Measurements from ENCODE around the gene GNA15. TPM values are rescaled to one million over a fixed set of nuclear protein-coding genes. Genes with fewer than 3 reads are reported as not detected.
"Not testable (repeated sequence)": the region's sequence is repeated elsewhere in the genome, so short reads cannot be mapped to it uniquely, and the experiment has no call there.

Gene GNA15
- total RNA-seq, 2 experiments from 2014 or later = 22.8 to 23.6 TPM

GRCh38 chr19:3149526-3150505 is 14.0 kb downstream of the GNA15 start:
- Mint-ChIP-seq H3K4me3 (no peak overlapping the region), H3K27me3 (no peaks in the 10 kb centered on the region), H3K36me3 (ENCODE audit: low read depth) (peaks cover 27% of the 10 kb centered on the region), H3K27ac (no peak overlapping the region), H3K4me1 (peaks cover 13% of the 10 kb centered on the region), H3K9me3 (no peaks in the 10 kb centered on the region)
- CTCF ChIA-PET = no interaction called here
- no peak for DNase-seq
- POLR2A ChIA-PET = no interaction called here

- POLR2A ChIA-PET = interaction anchor here (0.6 kb wide), 1 partner anchor 1309 kb away, joined by 3 read pairs; no protein-coding TSS in a partner anchor
- DNase-seq = no peak
- Mint-ChIP-seq H3K4me3 (no peak overlapping the region), H3K36me3 (ENCODE audit: low read depth) (peaks cover 37% of the 10 kb centered on the region), H3K9me3 (peaks cover under 1% of the 10 kb centered on the region), H3K27ac (no peak overlapping the region), H3K27me3 (no peaks in the 10 kb centered on the region), H3K4me1 (peaks cover 10% of the 10 kb centered on the region)
- CTCF ChIA-PET = interaction anchor here (1.0 to 2.1 kb wide), 5 partner anchors 8 to 19 kb away, joined by 3 to 4 read pairs (median 3); no protein-coding TSS in a partner anchor
These were observed 15.0 kb downstream of the GNA15 start for GRCh38 chr19:3150739-3151329.

DNA sequence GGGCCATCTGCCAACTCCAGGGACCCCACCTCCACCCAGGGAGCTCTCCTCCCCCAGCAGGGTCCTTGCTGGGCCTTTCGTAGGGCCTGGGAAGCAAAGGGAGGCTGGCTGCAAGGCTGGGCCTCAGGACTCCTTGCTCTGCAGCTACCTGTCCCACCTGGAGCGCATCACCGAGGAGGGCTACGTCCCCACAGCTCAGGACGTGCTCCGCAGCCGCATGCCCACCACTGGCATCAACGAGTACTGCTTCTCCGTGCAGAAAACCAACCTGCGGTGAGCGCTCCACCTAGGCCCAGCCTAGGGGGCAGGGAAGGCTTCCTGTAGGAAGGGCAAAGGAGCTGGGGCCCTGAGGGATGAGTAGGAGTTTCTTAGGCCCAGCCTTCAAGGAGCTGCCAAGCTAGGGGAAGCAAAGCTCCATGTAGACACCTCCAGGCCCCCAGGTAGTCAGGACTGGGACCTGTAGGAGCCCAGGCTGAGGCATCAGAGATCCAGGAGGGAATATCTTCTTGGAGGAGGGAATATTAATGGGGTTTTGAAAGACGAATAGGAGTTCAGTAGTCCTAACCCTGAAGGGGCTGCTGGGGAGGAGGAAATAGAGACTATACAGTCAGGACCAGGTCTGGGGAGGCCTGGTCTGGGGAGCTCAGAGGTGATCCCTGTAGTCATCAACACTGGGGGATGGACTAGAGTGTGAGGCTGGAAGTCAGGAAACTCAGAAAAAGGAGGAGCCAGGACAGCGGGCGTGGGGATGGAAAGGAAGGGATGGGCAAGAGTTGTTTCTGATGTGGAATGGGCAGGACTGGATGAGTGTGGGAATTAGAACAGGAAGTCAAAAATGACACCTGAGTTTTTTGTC is 16.0 kb downstream of the GNA15 start:
- DNase-seq = no peak
- H3K27me3 Mint-ChIP-seq = no peaks in the 10 kb centered on the region
- H3K27ac Mint-ChIP-seq = no peak overlapping the region
- peaks cover 42% of the 10 kb centered on the region for H3K36me3 Mint-ChIP-seq (ENCODE audit: low read depth)
- ChIA-PET POLR2A (interaction anchor here (0.6 to 0.7 kb wide), 2 partner anchors 22 to 1308 kb away, joined by 3 read pairs; no protein-coding TSS in a partner anchor), CTCF (interaction anchor here (0.5 to 2.1 kb wide), 9 partner anchors 9 to 1192 kb away, joined by 3 to 5 read pairs (median 3); partner anchors contain the start of gene MPND)
- H3K9me3 Mint-ChIP-seq = peaks cover 4% of the 10 kb centered on the region
- no peak overlapping the region for H3K4me3 Mint-ChIP-seq
- peaks cover 2% of the 10 kb centered on the region for H3K4me1 Mint-ChIP-seq

DNA sequence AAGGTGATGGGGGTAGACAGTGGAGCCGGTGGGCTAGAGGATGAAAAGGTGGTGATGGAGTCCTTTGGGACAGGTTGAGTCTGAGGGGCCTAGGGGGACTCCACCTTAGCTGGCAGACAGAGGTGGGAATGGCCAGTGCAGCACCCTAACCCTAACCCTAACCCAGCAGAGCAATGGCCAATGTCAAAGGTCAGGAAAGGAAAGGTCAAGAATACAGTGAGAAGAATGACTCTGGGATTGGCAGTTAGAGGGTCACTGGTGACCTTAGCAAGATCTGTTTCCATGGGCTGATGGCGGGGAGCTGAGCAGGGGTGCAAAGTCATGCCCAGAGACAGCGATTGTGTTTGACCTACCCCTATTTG is 16.6 kb downstream of the GNA15 start:
- Mint-ChIP-seq H3K27me3 (no peaks in the 10 kb centered on the region), H3K36me3 (ENCODE audit: low read depth) (peaks cover 44% of the 10 kb centered on the region), H3K4me3 (no peak overlapping the region), H3K4me1 (peaks cover 3% of the 10 kb centered on the region), H3K9me3 (peaks cover 4% of the 10 kb centered on the region), H3K27ac (no peak overlapping the region)
- CTCF ChIA-PET = interaction anchor here (1.0 to 2.1 kb wide), 4 partner anchors 8 to 14 kb away, joined by 3 to 5 read pairs (median 4); no protein-coding TSS in a partner anchor
- DNase-seq = no peak
- POLR2A ChIA-PET = no interaction called here

DNA sequence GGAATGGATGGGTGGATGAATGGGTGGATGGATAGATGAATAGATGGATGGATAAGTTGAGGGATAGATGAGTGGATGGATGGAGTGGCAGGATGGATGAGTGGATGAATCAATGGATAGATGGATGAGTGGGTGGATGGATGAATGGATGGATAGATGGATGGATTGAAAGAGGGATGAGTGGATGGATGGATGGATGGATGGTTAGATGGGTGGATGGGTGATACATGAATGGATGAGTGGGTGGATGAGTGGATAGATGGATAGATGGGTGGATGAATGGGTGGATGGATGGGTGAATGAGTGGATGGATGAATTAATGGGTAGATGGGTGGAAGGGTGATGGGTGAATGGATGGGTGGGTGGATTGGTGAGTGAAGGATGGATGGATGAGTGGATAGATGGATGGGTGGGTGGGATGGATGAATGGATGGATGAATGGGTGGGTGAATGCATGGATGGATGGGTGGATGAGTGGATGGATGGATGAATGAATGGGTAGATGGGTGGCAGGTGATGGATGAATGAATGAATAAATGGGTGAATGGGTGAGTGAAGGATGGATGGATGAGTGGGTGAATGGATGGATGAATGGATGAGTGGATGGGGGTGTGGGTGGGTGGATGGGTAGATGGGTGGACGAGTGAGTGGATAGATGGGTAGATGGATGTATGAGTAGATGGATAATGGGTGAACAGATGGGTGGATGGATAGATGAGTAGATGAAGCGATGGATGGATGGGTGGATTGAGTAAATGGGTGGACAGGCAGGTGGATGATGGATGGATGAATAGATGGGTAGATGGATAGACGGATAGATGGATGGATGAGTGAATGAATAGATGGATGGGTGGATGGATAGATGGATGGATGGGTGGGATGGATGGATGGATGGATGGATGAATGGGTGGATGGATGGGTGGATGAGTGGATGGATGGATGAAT is 17.7 kb downstream of the GNA15 start:
- ChIA-PET POLR2A (no interaction called here), CTCF (interaction anchor here (1.0 to 2.1 kb wide), 2 partner anchors 8 to 9 kb away, joined by 4 to 5 read pairs; no protein-coding TSS in a partner anchor)
- no peak for DNase-seq

GRCh38 chr19:3154447-3154846 is 18.6 kb downstream of the GNA15 start:
- H3K27me3 Mint-ChIP-seq, H3K4me3 Mint-ChIP-seq, DNase-seq, H3K27ac Mint-ChIP-seq, H3K9me3 Mint-ChIP-seq, POLR2A ChIA-PET, CTCF ChIA-PET: not testable (repeated sequence)
- Mint-ChIP-seq H3K4me1 (peaks cover 10% of the 10 kb centered on the region), H3K36me3 (ENCODE audit: low read depth) (peaks cover 45% of the 10 kb centered on the region)

More for the DNA sequence above, 17.7 kb downstream of the GNA15 start:
- Mint-ChIP-seq H3K27ac (no peak overlapping the region), H3K27me3 (no peaks in the 10 kb centered on the region), H3K36me3 (ENCODE audit: low read depth) (peaks cover 49% of the 10 kb centered on the region), H3K4me3 (no peak overlapping the region), H3K9me3 (peaks cover 4% of the 10 kb centered on the region), H3K4me1 (peaks cover 8% of the 10 kb centered on the region)

GRCh38 chr19:3154957-3155736 is 19.3 kb downstream of the GNA15 start:
- Mint-ChIP-seq H3K27me3 (no peaks in the 10 kb centered on the region), H3K4me3 (no peak overlapping the region), H3K36me3 (ENCODE audit: low read depth) (peaks cover 47% of the 10 kb centered on the region), H3K4me1 (peaks cover 15% of the 10 kb centered on the region), H3K27ac (no peak overlapping the region), H3K9me3 (peaks cover 5% of the 10 kb centered on the region)
- DNase-seq = peak; percentile 83
- ChIA-PET CTCF (interaction anchor here (0.6 to 1.0 kb wide), 2 partner anchors 16 to 21 kb away, joined by 3 read pairs; no protein-coding TSS in a partner anchor), POLR2A (no interaction called here)

DNA sequence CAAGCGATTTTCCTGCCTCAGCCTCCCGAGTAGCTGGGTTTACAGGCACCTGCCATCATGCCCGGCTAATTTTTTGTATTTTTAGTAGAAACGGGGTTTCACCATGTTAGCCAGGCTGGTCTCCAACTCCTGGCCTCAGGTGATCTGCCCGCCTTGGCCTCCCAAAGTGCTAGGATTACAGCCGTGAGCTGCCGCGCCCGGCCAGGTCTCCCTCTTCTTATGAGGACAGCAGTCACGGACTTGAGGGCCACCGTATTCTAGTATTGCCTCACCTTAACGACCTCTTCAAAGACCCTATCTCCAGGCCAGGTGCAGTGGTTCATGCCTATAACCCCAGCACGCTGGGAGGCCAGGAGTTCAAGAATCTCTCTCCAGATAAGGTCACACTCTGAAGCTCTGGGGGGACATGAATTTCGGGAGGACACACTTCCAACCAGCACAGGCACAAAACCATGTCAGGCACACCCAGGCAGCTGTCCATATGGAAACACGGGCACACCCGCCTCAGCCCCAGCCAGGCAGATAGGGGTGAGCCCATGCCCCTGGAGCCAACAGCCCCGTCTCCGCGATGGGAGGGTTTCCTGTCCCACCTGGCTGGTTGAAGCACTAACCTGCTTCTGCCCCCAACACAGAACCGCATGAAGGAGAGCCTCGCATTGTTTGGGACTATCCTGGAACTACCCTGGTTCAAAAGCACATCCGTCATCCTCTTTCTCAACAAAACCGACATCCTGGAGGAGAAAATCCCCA is 21.4 kb downstream of the GNA15 start:
- peaks cover 27% of the 10 kb centered on the region for H3K4me1 Mint-ChIP-seq
- H3K9me3 Mint-ChIP-seq = peaks cover 8% of the 10 kb centered on the region
- CTCF ChIA-PET = interaction anchor here (0.6 kb wide), 1 partner anchor 830 kb away, joined by 3 read pairs; no protein-coding TSS in a partner anchor
- H3K27me3 Mint-ChIP-seq = no peaks in the 10 kb centered on the region
- POLR2A ChIA-PET = no interaction called here
- peaks cover 59% of the 10 kb centered on the region for H3K36me3 Mint-ChIP-seq (ENCODE audit: low read depth)
- no peak for DNase-seq
- no peak overlapping the region for H3K4me3 Mint-ChIP-seq
- peak overlapping the region; percentile 75 for H3K27ac Mint-ChIP-seq

GRCh38 chr19:3159565-3159964 is 23.7 kb downstream of the GNA15 start:
- no peak for DNase-seq
- Mint-ChIP-seq H3K4me3 (no peak overlapping the region), H3K27me3 (no peaks in the 10 kb centered on the region), H3K36me3 (ENCODE audit: low read depth) (peaks cover 73% of the 10 kb centered on the region), H3K4me1 (peaks cover 48% of the 10 kb centered on the region), H3K27ac (no peak overlapping the region), H3K9me3 (peaks cover 10% of the 10 kb centered on the region)
- ChIA-PET CTCF (interaction anchor here (1.1 to 1.5 kb wide), 4 partner anchors 31 to 270 kb away, joined by 3 to 4 read pairs (median 4); no protein-coding TSS in a partner anchor), POLR2A (no interaction called here)

- CTCF ChIA-PET = interaction anchor here (1.1 to 1.5 kb wide), 3 partner anchors 31 to 57 kb away, joined by 3 to 4 read pairs (median 3); no protein-coding TSS in a partner anchor
- Mint-ChIP-seq H3K27me3 (no peaks in the 10 kb centered on the region), H3K36me3 (ENCODE audit: low read depth) (peaks cover 73% of the 10 kb centered on the region), H3K27ac (no peak overlapping the region), H3K9me3 (peaks cover 10% of the 10 kb centered on the region), H3K4me3 (no peak overlapping the region), H3K4me1 (peaks cover 53% of the 10 kb centered on the region)
- POLR2A ChIA-PET = no interaction called here
- no peak for DNase-seq
These were observed 24.4 kb downstream of the GNA15 start for GRCh38 chr19:3160219-3160618.
